Muscle of back (tissue), 13 donors: ENCODE data around the gene ENTR1. TPM values are rescaled to one million over a fixed set of nuclear protein-coding genes. Genes with fewer than 3 reads are reported as not detected.

Experiments
- DNase-seq, 3 donors: peaks; one replicate each; pipeline versions ENCODE4 v3.0.0 to v3.0.0-alpha.2; 2013
- long read RNA-seq, 9 donors: transcript quantifications; one replicate each; lab custom pipeline, GENCODE V29; 2026
- polyA plus RNA-seq, 10 donors: library from polyadenylated mRNA; unstranded; fragments of 120-200 nt; gene quantifications; one replicate each; pipeline ENCODE4 v1.2.1, GENCODE V29; 2013; ENCODE audit not compliant: insufficient read length in 10 of 10

ENTR1 gene
- polyA plus RNA-seq = 10 to 100 TPM; 22.4 to 35.6 (median 30.1) TPM
- long read RNA-seq, donor 1, partial matches to known transcripts = 0 of 2 reads
- long read RNA-seq, donor 1, other reads (novel, unspliced or antisense) = 0 of 2 reads
- long read RNA-seq, donor 2, partial matches to known transcripts = 0 of 3 reads
- long read RNA-seq, donor 2, other reads (novel, unspliced or antisense) = 0 of 3 reads
- long read RNA-seq, donor 3 = 0 reads
- long read RNA-seq, donor 4, partial matches to known transcripts = 0 of 3 reads
- long read RNA-seq, donor 4, other reads (novel, unspliced or antisense) = 0 of 3 reads
- long read RNA-seq, donor 5, partial matches to known transcripts = 0 of 2 reads
- long read RNA-seq, donor 5, other reads (novel, unspliced or antisense) = 0 of 2 reads
- long read RNA-seq, donor 6, partial matches to known transcripts = 0 of 5 reads
- long read RNA-seq, donor 6, other reads (novel, unspliced or antisense) = 0 of 5 reads
- long read RNA-seq, donor 7, partial matches to known transcripts = 0 of 1 reads
- long read RNA-seq, donor 7, other reads (novel, unspliced or antisense) = 0 of 1 reads
- long read RNA-seq, donor 8, partial matches to known transcripts = 0 of 1 reads
- long read RNA-seq, donor 8, other reads (novel, unspliced or antisense) = 0 of 1 reads
- long read RNA-seq, donor 9, partial matches to known transcripts = 0 of 2 reads
- long read RNA-seq, donor 9, other reads (novel, unspliced or antisense) = 0 of 2 reads

DNA sequence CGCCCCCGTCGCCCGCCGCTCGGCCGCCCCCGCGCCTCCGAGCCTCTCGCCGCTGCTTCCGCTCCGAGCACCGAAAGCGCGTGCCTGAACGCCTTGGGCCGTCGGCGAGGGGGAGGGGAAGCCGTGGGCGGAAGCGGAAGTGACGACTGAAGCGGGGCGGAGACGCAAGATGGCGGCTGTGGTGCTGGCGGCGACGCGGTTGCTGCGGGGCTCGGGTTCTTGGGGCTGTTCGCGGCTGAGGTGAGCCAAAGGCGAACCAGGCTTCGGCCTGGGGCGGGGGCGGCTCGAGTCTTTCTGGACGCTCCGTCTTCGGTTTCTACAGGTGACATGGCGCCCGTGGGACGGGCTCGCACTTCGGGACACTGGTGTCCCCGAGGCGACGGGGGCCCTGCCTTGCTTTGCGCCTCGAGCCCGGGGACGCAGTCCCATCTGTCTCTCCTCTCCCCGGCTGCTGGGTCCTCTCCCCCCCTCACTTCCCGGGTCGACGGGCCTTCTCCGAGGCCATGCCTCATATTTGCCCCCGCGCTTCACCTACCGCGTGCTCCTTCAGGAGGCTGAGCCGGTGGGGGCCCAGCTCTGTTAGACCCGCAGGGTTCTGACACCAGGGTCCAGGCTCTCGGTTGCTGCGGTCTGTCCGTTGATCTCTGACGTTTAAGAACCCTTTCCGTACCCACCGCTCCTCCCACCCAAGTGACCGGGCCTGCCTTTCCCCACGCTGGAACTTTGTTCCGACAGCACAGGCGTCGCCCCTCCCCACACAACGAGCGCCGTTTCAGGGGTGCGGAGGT, at the start of gene ENTR1, which contains the start of gene PMPCA:
Gene ENTR1 (minus strand): TSS at position 115 of the 788 bp plus-strand sequence. CDS start 217 bp downstream, outside the sequence.
Gene PMPCA (plus strand): TSS at position 159 of the 788 bp plus-strand sequence. CDS start 11 bp downstream, at position 170.
- peak; percentile 88 to 96 (median 94) for DNase-seq

DNA sequence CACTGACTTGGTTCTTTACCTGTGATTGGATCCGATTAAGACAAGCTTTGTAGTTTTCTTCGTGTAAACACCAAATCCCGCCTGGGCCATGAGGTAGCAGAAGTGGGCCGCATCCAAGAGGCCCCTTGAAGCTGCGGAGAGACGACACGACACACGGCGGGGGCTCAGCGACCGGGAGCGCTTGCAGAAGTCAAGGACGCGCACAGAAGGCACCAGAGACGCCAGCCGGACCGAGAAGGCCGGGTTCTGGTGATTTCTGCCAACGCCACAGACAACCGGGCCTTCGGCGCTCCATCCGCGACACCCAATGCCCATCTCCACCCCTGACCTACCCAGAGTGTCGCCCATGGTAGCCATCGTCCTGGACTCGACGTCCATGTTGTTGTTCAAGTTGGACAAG, 49.0 kb upstream of the ENTR1 start:
- no peak for DNase-seq

DNA sequence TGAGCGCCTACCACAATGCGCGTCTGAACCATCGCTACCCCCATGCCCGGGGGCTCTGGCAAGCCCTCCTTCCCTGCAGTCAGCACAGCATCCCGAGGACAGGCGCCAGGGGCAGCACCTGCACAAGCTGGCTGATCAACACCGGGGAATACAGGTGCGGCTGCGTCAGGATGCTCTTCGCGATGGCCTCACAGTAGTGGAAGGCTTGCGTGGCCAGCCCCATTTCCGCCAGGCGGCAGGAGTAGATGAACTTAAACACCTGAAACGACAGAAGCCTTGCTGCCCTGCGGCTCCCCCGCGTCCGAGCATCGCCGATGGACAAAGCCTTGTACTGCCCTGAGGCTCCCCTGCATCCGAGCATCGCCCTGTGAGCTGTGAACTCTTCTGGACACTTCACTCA, 46.9 kb upstream of the ENTR1 start:
- no peak for DNase-seq

GRCh38 chr9:136456258-136456657, 45.8 kb upstream of the ENTR1 start:
- no peak for DNase-seq

- no peak for DNase-seq
Observed at GRCh38 chr9:136455043-136456002, 44.9 kb upstream of the ENTR1 start.

GRCh38 chr9:136454026-136454796, 43.8 kb upstream of the ENTR1 start:
- no peak for DNase-seq

DNA sequence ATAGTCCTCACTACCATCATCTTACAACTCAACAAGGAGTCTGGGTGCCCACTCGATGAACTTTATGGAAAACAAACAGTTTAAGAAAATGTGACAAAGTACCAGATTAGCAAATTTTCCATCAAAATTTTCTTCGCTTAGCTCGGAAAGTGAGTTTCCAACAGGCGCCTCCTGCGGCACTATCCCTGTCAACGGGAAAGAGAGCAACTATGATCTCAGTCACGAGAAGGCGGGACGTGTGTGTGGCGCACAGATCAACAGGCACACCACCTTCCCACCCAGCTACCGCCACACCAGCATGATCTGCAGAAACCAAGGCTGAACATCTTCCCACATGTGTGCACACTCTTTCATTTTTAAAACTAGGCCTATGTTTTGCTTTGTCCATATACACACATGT, 42.9 kb upstream of the ENTR1 start:
- DNase-seq = no peak

GRCh38 chr9:136451221-136451877, 40.9 kb upstream of the ENTR1 start:
- DNase-seq = no peak

- no peak for DNase-seq
Observed at GRCh38 chr9:136448655-136449054, 38.2 kb upstream of the ENTR1 start.

DNA sequence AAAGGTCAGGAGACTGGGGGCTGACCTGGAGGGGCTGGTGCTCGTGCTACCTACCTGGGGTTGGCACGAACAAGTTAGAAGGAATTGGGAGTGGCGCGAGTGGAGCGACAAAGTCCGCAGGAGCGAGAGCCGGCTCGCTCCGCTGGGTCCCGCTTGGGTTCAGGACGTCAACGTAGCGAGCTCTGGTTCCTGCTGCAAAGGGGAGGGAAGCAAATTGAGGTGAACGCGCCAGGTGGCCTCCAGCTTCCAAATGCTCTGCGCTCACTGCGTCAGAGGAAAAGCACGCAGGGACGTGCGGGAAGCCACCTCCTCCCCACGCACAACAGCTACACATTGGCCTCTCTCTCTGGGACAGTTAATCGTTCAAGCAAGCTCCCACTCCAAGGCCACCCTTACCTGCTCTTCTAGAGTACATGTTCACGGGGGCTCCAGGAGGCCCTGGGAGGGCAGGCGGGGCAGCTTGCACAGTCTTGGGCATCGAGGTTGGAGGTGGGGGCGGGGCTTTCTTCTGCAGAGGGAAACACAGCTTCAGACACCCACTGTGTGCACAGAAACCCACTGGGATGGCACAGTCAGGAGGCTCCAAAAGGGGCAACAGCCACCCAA, 36.9 kb upstream of the ENTR1 start:
- no peak for DNase-seq

DNA sequence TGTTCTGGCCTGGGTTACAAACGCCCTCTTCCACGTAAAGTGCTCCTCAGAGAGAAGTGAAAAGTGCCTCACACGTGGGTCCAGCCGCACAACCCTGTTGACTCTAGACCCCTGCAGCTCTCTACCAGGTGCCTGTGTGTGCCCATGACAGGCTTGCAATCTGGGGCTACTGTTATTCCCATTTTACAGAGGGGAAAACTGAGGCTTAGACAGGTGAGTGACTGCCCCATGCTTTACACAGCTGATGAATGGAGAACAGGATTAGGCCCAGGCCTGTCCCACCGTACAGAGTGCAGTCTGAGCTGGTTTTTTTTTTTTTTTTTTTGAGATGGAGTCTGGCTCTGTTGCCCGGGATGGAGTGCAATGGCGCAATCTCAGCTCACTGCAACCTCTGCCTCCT, 35.4 kb upstream of the ENTR1 start:
- DNase-seq = no peak

DNA sequence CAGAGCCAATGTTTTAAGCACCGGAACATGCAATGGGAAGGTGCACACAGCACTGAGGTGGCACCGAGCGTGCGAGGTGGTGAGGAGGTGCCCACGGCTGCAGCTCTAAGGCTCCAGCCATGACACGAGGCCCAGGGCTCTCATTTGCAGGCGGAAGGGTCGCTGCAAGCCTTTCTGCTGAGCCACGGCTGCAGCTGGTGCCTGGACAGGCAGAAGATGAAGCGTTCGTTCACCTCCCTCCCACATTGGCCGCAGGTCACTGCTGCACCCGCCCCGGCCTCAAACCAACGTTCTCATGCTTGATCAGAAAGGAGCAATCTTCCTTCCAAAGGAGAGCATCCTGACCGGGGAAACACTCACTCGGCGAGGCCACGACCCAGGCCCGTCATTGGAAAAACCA, 33.7 kb upstream of the ENTR1 start:
- DNase-seq = no peak

DNA sequence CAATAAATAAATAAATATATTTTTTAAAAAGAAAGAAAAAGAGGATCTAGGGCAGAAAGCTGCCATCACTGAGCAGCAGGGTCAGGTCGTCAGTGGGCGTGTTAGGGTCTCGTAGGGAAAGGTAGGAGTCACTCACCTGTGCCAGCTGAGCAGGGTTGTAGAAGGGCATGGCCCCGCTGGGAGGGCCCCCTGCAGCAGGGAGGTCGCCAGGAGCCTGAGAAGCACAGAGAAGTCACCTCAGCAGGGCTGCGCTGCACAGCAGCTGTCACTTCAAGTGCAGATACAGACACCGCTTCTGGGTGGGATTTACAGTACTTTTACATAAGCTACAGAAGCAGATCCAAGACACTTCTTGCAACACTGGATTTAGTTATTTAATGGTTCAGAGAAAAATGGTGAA, 33.3 kb upstream of the ENTR1 start:
- no peak for DNase-seq

GRCh38 chr9:136443087-136443486, 32.7 kb upstream of the ENTR1 start:
- DNase-seq = no peak

GRCh38 chr9:136442265-136442664, 31.9 kb upstream of the ENTR1 start:
- no peak for DNase-seq

- no peak for DNase-seq
Observed at GRCh38 chr9:136441681-136442245, 31.3 kb upstream of the ENTR1 start.

- no peak for DNase-seq
Observed at GRCh38 chr9:136441191-136441680, 30.8 kb upstream of the ENTR1 start.
